Measurements from ENCODE around the gene DNAH10.
"Not testable (repeated sequence)": the region's sequence is repeated elsewhere in the genome, so short reads cannot be mapped to it uniquely, and the experiment has no call there.

The DNAH10 gene

DNA sequence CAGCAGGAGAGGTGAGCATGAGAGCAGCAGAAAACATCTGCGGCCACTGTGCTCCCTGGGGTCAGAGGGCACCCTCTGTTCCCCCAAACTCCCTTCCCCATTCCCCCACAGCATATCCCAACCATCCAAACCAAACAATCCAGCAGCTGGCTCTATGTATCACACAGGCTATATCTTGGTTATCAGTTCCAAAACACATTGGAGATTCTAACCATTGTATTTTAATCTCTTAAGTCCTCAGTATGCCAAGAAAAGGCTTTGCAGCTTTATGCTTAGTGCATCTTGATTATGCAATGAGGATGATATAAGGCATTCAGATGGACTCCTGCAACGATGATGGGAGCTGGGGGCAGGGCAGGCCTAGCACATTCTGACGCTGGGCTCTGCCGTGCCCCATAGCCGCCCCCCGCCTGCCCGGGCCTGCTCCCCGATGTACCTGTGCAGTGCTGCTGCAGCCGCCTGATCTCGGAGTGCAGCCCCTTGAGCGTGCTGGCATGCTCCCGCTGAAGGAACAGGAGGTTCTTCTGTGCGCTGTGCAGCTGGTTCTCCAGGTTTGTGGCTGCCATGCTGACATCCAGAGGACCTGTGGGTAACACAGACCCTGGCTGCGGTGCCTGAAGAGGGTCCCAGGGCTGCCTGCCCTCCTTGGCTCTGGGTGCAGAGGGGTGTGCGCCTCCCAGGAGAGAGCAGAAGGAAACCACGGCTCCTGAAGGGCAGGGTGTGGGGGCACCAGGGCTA, 181.0 kb downstream of the DNAH10 start:
- DNase-seq = no peak
- H3K9me3 ChIP-seq = no peaks in the 10 kb centered on the region
- H3K27me3 ChIP-seq = no peaks in the 10 kb centered on the region
- intact Hi-C loops (cut with DNase I; ENCODE audit: low total_unique reads) = no loop called here
- peaks cover 0 to 9% (median 5%) of the 10 kb centered on the region in 4 donors for H3K4me1 ChIP-seq
- peak overlapping the region in 1 of 2 donors; percentile 24 for H3K27ac ChIP-seq
- H3K4me3 ChIP-seq = no peak overlapping the region
- peaks cover 39 to 74% (median 70%) of the 10 kb centered on the region in 3 donors for H3K36me3 ChIP-seq
- TF ChIP-seq, protein P1, sequence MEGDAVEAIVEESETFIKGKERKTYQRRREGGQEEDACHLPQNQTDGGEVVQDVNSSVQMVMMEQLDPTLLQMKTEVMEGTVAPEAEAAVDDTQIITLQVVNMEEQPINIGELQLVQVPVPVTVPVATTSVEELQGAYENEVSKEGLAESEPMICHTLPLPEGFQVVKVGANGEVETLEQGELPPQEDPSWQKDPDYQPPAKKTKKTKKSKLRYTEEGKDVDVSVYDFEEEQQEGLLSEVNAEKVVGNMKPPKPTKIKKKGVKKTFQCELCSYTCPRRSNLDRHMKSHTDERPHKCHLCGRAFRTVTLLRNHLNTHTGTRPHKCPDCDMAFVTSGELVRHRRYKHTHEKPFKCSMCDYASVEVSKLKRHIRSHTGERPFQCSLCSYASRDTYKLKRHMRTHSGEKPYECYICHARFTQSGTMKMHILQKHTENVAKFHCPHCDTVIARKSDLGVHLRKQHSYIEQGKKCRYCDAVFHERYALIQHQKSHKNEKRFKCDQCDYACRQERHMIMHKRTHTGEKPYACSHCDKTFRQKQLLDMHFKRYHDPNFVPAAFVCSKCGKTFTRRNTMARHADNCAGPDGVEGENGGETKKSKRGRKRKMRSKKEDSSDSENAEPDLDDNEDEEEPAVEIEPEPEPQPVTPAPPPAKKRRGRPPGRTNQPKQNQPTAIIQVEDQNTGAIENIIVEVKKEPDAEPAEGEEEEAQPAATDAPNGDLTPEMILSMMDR (IDR thresholded peaks at IDR 0.05) = no peak

DNA sequence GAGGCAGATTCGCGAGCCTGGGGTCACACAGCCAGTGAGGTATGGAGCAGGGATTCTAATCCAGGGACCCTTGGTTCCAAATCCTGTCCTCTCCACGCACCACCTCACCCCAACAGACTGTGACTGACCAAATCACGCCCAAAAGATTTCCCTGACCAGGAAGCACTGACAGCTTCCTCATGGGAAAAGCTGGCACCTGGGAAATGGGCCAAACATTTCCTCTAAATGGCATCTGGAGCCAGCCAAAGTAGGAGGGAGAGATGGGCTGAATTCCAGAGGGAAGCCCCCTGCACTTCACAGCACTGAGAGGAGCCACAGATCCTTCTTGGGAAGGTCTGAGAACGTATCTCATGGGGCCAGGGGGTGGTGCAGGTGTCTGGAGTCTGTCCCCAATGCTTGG, 181.7 kb downstream of the DNAH10 start:
- intact Hi-C loops (cut with DNase I; ENCODE audit: low total_unique reads) = no loop called here
- H3K36me3 ChIP-seq = peaks cover 39 to 73% (median 70%) of the 10 kb centered on the region in 3 donors
- H3K9me3 ChIP-seq = no peaks in the 10 kb centered on the region
- DNase-seq = no peak
- H3K27ac ChIP-seq = no peak overlapping the region
- H3K27me3 ChIP-seq = no peaks in the 10 kb centered on the region
- H3K4me3 ChIP-seq = no peak overlapping the region
- TF ChIP-seq, protein P1 (IDR thresholded peaks at IDR 0.05) = no peak
- peaks cover 0 to 9% (median 5%) of the 10 kb centered on the region in 4 donors for H3K4me1 ChIP-seq

DNA sequence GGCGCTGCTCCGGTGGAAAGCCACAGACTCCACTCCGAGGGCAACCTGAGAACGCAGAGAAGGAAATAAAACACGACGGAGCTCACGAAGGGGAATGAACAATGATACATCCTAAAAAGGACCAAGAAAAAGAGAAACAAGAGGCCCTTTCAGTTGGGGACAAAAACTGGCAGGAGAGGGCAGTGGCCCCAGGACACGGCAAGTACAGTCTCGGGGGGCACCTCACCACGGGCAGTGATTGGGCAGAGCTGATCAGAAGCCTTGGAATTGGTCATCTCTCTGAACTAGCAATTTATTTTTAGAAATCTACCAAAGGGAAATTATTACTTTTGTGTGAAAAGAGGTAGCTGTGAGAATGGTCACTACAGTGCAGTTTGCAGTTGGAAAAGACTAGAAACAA, 182.6 kb downstream of the DNAH10 start:
- H3K9me3 ChIP-seq = no peaks in the 10 kb centered on the region
- peaks cover 31 to 71% (median 62%) of the 10 kb centered on the region in 3 donors for H3K36me3 ChIP-seq
- intact Hi-C loops (cut with DNase I; ENCODE audit: low total_unique reads) = no loop called here
- no peak overlapping the region for H3K4me3 ChIP-seq
- no peak overlapping the region for H3K27ac ChIP-seq
- TF ChIP-seq, protein P1 (IDR thresholded peaks at IDR 0.05) = no peak
- no peak for DNase-seq
- H3K27me3 ChIP-seq = no peaks in the 10 kb centered on the region
- H3K4me1 ChIP-seq = peaks cover 0 to 9% (median 5%) of the 10 kb centered on the region in 4 donors

DNA sequence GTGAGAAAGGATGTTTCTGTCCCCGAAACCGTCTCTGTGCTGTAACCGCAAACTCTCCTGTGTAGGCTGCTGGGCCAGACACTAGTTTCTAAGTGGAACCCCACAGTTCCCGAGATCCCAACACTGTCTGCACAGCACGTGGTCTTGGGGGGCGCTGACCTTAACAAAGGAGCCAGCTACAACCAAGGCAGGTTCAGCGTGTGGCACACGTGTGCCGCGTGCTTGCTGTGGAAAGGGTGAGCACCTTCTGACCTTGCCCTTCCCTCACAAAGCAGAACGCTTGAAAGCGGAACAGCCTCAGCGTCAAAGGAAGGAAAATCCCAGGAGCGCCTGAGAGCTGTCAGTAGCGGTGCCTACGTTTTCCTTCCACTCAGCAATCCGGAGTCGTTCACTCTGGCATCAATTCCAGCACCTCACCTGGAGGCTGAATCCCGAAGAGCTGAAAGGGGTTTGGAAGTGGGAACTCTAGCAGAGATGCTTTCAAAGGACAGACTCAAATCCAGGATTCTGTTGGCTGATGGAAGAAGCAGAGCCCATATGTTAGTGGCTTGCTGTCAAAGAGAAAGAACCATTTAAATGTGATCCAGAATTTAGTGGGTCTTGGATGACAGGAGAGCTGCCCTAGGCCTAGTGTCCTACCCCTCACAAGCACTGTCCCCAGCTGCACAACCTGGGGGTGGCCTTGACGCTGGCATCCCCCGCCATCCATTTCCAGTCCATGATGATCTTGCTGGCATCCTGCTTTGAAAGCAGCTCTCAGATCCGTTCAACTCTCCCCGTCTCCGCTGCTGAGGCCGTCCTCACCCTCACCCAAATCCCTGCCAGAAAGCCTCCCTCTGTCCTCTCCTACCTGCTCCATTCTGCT, 183.4 kb downstream of the DNAH10 start:
- H3K27ac ChIP-seq = no peak overlapping the region

DNA sequence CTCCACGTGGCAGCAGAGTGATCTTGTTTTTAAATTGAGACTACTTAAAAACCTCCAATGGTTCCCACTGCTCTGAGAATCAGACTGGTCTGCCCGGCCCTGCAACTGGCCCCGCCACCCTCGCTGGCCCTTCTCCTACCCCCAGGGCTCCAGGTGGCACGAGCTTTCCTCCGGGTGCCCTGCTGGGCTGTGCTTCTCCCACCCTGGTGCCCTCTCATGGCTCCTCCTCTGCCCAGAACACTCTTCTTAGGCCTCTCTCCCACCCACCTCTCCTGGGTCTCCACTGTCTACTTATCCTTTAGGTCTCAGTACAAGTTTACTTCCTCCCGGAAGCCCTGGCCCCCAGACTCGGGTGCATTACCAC, 184.0 kb downstream of the DNAH10 start:
- DNase-seq = no peak
- intact Hi-C loops (cut with DNase I; ENCODE audit: low total_unique reads) = loop anchor here (1.0 kb wide), 1 partner anchor 14 kb away; no protein-coding TSS in a partner anchor
- Histone ChIP-seq H3K4me3 (no peak overlapping the region), H3K27ac (no peak overlapping the region), H3K9me3 (no peaks in the 10 kb centered on the region), H3K4me1 (peaks cover 0 to 21% (median 12%) of the 10 kb centered on the region in 4 donors), H3K27me3 (no peaks in the 10 kb centered on the region), H3K36me3 (peaks cover 23 to 56% (median 47%) of the 10 kb centered on the region in 3 donors)
- TF ChIP-seq, protein P1 (IDR thresholded peaks at IDR 0.05) = no peak

More for the DNA sequence above, 183.4 kb downstream of the DNAH10 start:
- H3K36me3 ChIP-seq = peaks cover 26 to 62% (median 53%) of the 10 kb centered on the region in 3 donors
- peaks cover 0 to 14% (median 7%) of the 10 kb centered on the region in 4 donors for H3K4me1 ChIP-seq
- no peak for DNase-seq
- H3K27me3 ChIP-seq = no peaks in the 10 kb centered on the region
- H3K4me3 ChIP-seq = no peak overlapping the region
- intact Hi-C loops (cut with DNase I; ENCODE audit: low total_unique reads) = loop anchor here (1.0 kb wide), 1 partner anchor 13 kb away; no protein-coding TSS in a partner anchor
- TF ChIP-seq, protein P1 (IDR thresholded peaks at IDR 0.05) = no peak
- H3K9me3 ChIP-seq = no peaks in the 10 kb centered on the region

DNA sequence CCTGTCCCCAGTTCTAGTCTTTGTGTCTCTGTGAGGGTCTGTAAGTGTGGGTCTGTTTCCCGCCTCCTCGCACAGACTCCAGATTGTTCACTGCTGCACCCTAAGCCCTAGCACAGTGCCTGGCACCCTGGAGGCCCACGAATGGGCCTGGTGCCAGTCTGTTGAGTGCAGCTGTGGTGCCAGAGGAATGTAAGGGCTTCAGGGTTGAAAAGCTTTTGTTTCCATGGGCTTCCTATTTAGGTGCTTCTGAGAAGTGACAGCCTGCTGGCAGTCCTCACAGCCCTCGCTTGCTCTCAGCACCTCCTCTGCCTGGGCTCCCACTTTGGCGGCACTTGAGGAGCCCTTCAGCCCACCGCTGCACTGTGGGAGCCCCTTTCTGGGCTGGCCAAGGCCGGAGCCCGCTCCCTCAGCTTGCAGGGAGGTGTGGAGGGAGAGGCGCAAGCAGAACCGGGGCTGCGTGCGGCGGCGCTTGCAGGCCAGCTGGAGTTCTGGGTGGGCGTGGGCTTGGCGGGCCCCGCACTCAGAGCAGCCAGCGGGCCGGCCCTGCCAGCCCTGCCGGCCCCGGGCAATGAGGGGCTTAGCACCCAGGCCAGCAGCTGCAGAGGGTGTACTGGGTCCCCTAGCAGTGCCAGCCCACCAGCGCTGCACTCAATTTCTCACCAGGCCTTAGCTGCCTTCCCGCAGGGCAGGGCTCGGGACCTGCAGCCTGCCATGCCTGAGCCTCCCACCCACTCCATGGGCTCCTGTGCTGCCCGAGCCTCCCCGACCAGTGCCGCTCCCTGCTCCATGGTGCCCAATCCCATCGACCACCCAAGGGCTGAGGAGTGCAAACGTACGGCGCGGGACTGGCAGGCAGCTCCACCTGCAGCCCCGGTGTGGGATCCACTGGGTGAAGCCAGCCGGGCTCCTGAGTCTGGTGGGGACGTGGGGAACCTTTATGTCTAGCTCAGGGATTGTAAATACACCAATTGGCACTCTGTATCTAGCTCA, 184.7 kb downstream of the DNAH10 start:
- Histone ChIP-seq H3K4me1 (peaks cover 0 to 27% (median 13%) of the 10 kb centered on the region in 4 donors), H3K36me3 (peaks cover 17 to 50% (median 40%) of the 10 kb centered on the region in 3 donors)
- not testable (repeated sequence) for H3K9me3 ChIP-seq, H3K27ac ChIP-seq, H3K27me3 ChIP-seq, H3K4me3 ChIP-seq, DNase-seq
- intact Hi-C loops (cut with DNase I; ENCODE audit: low total_unique reads) = loop anchor here (1.0 kb wide), 1 partner anchor 15 kb away; no protein-coding TSS in a partner anchor

DNA sequence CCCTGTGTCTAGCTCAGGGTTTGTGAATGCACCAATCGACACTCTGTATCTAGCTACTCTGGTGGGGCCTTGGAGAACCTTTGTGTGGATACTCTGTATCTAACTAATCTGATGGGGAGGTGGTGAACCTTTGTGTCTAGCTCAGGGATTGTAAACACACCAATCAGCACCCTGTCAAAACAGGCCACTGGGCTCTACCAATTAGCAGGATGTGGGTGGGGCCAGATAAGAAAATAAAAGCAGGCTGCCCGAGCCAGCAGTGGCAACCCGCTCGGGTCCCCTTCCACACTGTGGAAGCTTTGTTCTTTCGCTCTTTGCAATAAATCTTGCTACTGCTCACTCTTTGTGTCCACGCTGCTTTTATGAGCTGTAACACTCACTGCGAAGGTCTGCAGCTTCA, 185.4 kb downstream of the DNAH10 start:
- H3K27ac ChIP-seq; H3K27me3 ChIP-seq; H3K9me3 ChIP-seq; intact Hi-C loops (cut with DNase I; ENCODE audit: low total_unique reads); H3K4me3 ChIP-seq; DNase-seq: not testable (repeated sequence)
- Histone ChIP-seq H3K36me3 (peaks cover 10 to 42% (median 33%) of the 10 kb centered on the region in 3 donors), H3K4me1 (peaks cover 0 to 33% (median 18%) of the 10 kb centered on the region in 4 donors)
